ENCODE measurements around the gene SACM1L.

The SACM1L gene

GRCh38 chr3:45792036-45792435, 102.8 kb downstream of the SACM1L start:
- no peak for DNase-seq
- Histone ChIP-seq H3K27me3 (ENCODE audit: insufficient read depth, low read depth, severe bottlenecking) (peaks cover 31% of the 10 kb centered on the region), H3K36me3 (no peaks in the 10 kb centered on the region), H3K9me3 (ENCODE audit: severe bottlenecking) (peaks cover 4% of the 10 kb centered on the region), H3K27ac (no peak overlapping the region), H3K4me3 (ENCODE audit: low read depth, low read length) (no peak overlapping the region)
- no peak for TF ChIP-seq CTCF (IDR thresholded peaks at IDR 0.05; ENCODE audit: low read depth, low read length)

- peaks cover 36% of the 10 kb centered on the region for H3K27me3 ChIP-seq (ENCODE audit: insufficient read depth, low read depth, severe bottlenecking)
- H3K4me3 ChIP-seq (ENCODE audit: low read depth, low read length) = no peak overlapping the region
- no peak for DNase-seq
- no peak overlapping the region for H3K27ac ChIP-seq
- peaks cover 4% of the 10 kb centered on the region for H3K9me3 ChIP-seq (ENCODE audit: severe bottlenecking)
- H3K36me3 ChIP-seq = no peaks in the 10 kb centered on the region
- no peak for TF ChIP-seq CTCF (IDR thresholded peaks at IDR 0.05; ENCODE audit: low read depth, low read length)
Measured at GRCh38 chr3:45792516-45793172, 103.4 kb downstream of the SACM1L start.

DNA sequence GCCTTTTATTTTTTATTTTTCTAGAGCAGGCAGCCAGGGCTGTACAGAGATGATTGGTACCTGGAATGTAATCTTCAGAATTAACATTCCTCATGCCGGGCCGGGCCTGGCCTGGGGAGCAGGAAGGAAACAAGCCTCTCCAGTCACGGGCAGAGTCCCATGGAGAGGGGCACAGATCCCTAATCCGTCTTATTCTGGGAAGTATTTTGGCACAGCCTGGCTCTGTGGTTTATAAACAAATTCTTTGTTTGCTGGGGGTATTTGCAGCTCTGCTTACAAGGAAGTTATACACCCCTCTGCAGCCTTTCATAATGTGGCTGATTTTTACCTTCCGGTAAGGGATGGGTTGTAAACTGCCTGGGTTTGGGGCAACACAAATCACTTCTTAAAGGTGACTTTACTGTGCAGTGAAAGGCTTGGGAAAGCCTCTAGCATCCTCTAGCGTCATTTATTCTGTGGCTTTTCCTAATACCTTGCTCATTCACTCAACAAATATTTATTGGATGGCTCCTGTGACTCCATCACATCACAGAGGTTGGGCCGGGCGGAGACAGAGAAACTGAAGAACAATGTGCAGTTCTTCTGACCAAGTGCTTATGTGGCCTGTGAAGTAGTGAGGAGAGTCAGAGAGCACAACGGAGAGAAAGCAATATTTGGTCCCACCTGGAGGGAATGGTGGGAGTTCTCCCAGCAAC, 104.4 kb downstream of the SACM1L start:
- no peak for TF ChIP-seq CTCF (IDR thresholded peaks at IDR 0.05; ENCODE audit: low read depth, low read length)
- H3K27me3 ChIP-seq (ENCODE audit: insufficient read depth, low read depth, severe bottlenecking) = peaks cover 36% of the 10 kb centered on the region
- peaks cover 4% of the 10 kb centered on the region for H3K9me3 ChIP-seq (ENCODE audit: severe bottlenecking)
- no peak overlapping the region for H3K4me3 ChIP-seq (ENCODE audit: low read depth, low read length)
- no peak for DNase-seq
- H3K27ac ChIP-seq = no peak overlapping the region
- no peaks in the 10 kb centered on the region for H3K36me3 ChIP-seq

- no peak overlapping the region for H3K27ac ChIP-seq
- H3K36me3 ChIP-seq = no peaks in the 10 kb centered on the region
- no peak for DNase-seq
- peaks cover 4% of the 10 kb centered on the region for H3K9me3 ChIP-seq (ENCODE audit: severe bottlenecking)
- peaks cover 36% of the 10 kb centered on the region for H3K27me3 ChIP-seq (ENCODE audit: insufficient read depth, low read depth, severe bottlenecking)
- H3K4me3 ChIP-seq (ENCODE audit: low read depth, low read length) = no peak overlapping the region
- no peak for TF ChIP-seq CTCF (IDR thresholded peaks at IDR 0.05; ENCODE audit: low read depth, low read length)
Measured at GRCh38 chr3:45794177-45794560, 105.0 kb downstream of the SACM1L start.

DNA sequence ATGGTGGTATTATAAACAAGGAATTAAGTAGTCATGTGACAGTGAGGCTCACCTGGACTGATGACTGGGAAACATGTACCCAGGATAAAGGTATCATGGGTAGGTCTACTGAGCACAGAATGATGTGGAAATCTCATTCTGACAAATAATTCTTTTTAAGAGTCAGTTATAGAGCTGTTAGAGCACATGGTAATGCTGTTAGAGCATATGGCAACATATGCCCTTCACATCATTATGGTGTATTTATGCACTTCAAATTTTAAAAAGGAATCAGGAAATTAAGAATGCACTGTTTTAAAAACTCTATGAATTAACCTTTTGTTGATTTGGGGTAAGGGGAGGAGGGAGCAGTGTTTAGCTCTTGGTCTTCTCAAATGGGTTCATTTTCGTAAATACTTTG, 105.5 kb downstream of the SACM1L start:
- TF ChIP-seq CTCF (IDR thresholded peaks at IDR 0.05; ENCODE audit: low read depth, low read length) = no peak
- Histone ChIP-seq H3K4me3 (ENCODE audit: low read depth, low read length) (no peak overlapping the region), H3K9me3 (ENCODE audit: severe bottlenecking) (peaks cover 3% of the 10 kb centered on the region)

More for the DNA sequence above, 105.5 kb downstream of the SACM1L start:
- peaks cover 36% of the 10 kb centered on the region for H3K27me3 ChIP-seq (ENCODE audit: insufficient read depth, low read depth, severe bottlenecking)
- no peak overlapping the region for H3K27ac ChIP-seq
- no peak for DNase-seq
- no peaks in the 10 kb centered on the region for H3K36me3 ChIP-seq

Measured in WERI-Rb-1 (cell line).